Fibroblast of peridontal ligament (primary cell): ENCODE data around the gene PDC.
"Not testable (repeated sequence)": the region's sequence is repeated elsewhere in the genome, so short reads cannot be mapped to it uniquely, and the experiment has no call there.

Source experiments
- DNase-seq: peaks from one replicate; pipeline ENCODE4 v3.0.0-alpha.2; 2010; ENCODE audit errors: extremely low read depth

The PDC gene

GRCh38 chr1:186403632-186404031 lies 57.3 kb downstream of the PDC start:
- DNase-seq, result no peak

GRCh38 chr1:186401446-186401845 lies 59.5 kb downstream of the PDC start:
- DNase-seq, result not testable (repeated sequence)
